GM19240 (cell line): ENCODE results near the gene FEN1.

Experiments
- DNase-seq: peaks from one replicate; pipeline ENCODE4 v3.0.0; 2011; ENCODE audit warnings: low spot score; ENCODE audit not compliant: insufficient read length

The FEN1 gene

DNA sequence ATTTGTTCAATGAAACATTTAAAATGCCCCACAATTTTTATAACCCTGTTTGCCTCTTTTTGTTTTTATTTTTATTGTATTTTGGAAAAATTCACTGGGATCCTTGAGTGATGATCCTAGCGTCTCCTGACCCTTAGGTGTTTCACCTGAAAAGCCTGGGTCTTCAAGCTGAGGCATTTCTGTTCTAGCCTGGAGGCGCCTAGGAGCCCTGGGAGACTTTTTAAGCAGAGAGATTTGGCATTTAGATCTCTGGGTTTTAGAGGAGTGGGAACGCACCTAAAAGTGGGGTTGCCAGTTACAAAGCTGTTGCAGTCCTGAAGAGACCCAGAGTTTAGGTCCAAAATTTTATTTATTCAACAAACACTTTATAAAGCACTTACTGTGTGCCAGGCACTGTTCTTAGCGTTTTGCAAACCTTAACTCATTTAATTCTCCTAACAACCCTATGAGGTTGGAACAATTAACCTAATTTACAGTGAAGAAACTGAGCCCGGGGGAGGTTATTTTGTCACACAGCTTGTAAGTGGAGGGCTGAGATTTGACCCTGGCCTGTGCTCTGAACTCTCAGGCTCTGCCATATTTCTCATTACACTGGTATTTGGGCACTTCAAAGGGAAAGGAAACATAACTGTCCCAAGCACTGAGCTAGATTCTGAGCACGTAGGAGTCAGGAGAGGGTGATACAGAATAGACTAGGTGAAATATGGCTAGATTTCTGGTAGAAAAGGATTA, 24.9 kb downstream of the FEN1 start:
- DNase-seq = no peak

DNA sequence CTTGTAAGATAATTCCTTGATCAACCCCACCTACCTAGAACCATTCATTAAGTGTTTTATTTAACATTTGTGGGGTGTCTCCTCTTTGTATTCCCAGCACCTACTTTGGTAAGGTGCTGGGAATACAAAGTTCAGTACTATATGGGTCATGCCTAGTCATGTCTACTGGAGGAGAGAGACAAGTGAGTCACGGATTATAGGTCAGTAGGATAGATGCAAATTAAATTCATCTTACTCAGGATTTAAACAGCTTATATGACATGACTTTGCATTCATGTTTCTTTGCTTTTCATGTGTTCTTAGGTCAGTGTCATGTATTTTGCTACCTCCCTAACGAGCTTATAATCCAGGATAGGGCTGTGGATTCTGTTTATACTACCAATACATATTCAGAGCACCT, 27.5 kb downstream of the FEN1 start:
- no peak for DNase-seq

DNA sequence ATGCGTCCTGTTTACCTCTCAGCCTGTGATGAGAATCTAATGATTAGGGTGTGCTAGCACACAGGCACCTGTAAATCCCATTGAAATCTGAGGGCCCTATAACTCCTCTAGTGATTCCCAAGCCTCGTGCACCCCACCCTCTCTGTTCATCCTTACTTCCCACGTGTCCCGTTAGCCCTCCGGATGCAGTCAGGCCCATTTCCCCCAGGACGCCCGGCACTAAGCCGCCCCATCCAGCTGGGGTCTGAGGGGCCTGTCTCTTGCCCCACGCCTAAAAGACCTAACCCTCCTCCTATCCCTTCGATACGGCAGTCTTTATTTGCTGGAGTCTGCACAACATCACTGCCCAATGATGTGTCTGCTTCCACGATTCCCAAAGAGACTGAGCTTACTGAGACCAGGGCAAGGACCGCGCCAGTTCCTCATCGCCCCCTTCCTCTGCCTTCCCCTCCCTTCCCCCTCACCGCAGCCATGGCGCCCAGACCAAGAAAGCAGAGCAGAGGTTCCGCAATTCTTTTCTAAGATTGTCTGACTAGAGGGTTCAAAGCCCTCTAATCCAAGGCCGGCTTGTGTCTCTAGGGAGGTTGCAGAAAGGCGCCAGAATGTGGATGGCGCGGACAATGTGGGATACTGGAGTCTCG, 34.3 kb downstream of the FEN1 start:
- DNase-seq = no peak

DNA sequence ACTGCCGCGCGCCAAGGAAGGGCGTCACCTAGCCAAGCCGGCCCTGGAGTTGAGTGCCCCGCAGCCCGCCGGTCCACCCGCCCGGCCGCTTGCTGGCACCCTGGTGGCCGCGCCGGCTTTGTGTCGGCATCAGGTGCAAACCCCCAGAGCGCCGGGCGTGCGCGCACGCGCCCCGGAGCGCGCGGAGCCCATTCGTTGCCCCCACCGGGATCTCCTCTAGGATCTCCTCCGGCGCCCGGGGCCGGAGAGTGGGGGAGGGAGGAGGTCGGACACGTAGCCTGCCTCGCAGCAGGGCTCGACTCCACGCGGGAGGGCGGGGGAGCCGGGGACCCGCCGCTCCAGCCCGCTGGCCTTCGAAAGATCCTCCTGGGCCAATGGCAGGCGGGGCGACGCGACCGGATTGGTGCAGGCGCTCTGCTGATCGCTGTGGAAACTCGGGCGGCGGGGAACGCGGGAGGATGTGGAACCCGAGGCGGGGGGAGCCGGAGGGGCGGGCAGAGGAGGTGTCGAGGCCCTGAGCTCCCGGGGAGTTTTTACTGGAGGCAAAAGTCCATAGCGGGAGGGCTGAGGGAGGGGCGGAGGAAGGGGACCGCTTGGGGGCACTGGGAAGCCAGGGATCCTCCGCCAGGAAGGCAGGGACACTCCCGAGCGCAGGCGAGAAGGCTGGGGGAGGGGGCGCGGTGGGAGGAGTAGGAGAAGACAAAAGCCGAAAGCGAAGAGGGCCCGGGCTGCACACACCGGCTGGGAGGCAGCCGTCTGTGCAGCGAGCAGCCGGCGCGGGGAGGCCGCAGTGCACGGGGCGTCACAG, 35.1 kb downstream of the FEN1 start, which contains the start of gene FADS2:
TSS of gene FADS2 (plus strand) at position 730 of the 808 bp plus-strand sequence. CDS start 91 bp downstream, outside the sequence.
- no peak for DNase-seq

DNA sequence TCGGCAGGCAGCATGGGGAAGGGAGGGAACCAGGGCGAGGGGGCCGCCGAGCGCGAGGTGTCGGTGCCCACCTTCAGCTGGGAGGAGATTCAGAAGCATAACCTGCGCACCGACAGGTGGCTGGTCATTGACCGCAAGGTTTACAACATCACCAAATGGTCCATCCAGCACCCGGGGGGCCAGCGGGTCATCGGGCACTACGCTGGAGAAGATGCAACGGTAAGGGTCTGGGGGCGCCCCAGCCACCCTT, 35.6 kb downstream of the FEN1 start:
- DNase-seq = no peak

DNA sequence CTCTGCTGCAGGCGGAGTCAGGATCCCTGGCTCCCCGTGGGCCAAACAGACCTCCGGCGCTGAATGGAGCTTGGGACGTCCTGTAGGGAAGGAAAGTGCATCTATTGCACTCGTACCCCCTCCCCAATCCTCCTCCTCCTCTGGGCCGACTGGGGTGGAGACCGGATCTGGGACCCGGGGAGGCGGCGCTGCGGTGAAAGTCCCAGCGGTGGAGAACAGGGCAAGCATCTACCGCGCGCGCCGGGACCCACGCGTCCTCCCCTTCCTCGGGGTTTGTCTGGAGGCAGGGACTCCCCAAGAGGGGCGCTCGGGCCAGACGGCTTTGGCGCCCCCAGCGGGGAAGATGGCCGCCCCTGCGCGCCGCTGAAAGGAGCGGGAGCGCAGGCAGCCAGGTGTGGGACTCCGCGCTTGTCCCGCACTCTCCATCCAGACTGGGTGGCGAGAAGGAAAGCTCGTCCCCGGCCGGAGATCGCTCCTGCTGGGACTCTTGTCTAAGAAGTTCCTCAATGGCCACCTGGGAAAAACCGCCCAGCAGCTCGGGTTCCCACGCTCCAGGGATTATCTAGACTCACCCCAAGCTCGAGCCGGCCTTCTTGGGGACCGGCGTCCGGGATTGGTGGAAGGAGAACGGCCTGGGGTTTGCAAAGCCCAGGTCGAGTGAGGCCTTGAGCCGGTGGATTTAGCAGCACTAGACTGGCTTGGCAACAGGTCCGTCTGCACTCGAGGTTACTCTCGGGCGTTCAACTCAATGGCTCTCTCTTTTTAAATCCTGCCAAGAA, 36.1 kb downstream of the FEN1 start:
- no peak for DNase-seq

DNA sequence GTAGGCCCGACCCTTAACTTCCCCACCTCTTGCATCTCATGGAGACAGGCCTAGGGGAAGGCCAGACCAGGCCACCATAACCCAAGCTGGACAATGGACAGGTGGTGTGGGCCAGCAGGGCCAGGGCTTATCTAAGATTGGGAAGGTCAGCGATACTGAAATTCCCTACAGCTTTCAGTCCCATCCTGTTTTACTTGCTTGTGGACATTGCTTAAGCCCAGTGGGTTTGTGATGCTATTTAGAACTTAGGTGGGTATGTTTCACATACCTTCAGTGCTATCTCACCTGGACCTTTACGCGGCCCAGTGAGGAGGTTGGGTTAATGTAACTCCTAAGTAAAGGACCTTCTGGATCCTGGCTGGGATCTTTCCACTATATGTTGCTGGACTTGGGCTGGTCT, 37.1 kb downstream of the FEN1 start:
- DNase-seq = no peak

DNA sequence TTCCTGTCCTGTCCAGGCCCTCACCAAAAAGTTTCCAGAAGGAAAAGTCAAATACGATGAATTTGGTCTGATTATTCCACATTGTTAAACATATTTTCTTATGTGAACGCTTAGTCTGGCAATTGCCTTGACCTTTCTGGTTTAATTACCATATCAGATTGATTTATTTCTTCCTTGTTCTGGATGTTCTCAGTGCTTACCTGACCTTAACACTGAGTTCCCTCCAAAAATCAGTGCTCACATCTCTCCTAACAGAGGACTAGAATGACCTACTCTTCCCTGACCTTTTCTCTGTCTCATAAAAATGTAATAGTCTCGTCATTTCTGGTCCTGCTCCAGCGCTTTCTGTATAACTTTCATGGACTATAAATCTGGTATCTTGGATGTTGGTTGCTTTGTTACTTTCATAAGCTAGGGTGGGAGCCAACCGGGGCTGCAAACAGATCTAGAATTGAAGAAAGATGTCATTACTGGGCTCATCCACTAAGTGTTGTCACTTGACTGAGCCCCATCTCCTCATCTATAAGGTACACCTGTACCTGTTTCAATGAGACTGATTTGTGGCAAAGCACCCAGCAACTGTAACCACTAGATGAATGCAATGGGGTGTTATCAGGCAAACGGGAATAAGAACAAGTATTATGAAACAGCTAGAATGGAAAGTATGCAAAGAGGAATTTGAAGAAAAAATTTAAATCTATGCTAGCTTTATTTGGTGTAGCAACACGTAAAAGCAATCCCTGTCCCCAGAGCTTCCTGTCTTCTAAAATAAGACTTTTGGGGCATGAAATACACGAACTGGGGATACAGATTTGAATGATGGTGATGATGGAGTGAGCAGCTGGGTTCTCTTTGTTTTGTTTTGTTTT, 37.8 kb downstream of the FEN1 start:
- no peak for DNase-seq

DNA sequence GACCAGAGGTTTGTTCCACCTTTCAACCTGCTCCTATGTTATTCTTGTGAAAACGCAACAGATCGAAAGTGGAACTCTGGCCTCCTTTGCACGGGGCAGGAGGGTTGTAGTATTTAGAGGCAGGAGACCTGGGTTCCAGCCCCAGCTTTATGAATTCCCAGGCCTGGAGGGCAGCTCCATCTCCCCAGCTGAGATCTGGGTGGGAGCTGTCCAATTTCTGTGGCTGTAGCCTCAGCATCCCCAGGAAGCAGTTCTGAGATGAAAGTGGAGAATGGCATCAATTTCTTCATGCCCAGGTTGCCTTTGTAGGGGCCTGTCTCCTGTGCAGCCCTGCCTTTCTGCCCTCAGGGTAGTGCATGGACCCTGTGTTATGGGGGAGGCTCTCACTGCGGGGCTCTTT, 39.5 kb downstream of the FEN1 start:
- DNase-seq = no peak

DNA sequence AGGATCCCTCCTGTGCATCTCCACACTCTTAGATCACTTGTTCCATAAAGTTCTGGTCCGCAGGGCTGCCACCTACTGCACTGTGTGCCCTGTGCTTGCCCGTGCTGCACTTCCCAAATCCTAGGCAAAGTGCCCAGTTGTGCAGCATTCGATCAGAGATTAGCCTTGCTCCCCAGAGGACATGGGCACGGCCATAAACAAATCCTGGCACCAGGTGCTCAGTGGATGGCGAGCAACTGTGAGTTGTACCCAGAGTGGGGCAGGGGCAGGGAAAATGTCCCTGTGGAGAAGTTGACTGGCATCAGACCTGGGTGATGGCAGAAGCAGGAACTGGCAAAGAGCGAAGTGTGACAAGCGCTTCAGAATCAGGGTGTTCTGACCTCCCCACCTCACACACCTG, 40.0 kb downstream of the FEN1 start:
- DNase-seq = no peak

DNA sequence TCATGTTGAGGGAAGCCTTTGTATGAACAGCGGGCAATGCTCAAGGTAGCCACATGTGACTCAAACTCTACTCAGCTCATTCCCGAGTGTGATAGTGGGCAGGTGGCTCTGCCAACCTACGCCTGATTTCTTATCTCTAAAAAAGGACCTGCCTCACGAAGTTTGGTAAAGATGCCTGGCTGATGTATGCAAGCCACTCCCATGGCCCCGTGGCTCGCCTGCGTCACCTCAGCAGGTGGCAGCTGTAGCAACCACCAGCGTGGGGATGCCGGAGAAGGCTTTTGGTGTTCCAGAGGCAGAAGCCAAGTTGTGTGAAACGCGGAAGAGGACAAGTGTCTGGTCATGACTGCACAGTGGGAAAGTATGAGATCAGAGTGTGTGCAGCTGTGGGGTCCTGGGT, 40.8 kb downstream of the FEN1 start:
- no peak for DNase-seq

DNA sequence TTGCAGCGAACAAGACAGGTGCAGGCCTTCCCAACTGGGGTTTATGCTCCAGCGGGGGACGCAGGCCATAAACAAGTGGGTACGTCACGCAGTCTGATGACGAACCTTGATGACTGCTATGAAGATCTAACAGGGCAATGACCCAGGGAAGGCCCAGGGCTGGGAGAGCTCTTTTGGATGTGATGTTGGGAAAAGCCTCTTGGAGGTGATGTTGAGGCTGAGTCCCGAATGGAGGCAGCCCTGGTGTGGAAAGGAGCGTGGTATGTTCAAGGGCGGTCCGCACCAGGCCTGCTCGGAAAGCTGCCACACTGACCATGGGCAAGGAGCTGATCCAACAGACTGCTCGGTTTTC, 41.2 kb downstream of the FEN1 start:
- DNase-seq = no peak

DNA sequence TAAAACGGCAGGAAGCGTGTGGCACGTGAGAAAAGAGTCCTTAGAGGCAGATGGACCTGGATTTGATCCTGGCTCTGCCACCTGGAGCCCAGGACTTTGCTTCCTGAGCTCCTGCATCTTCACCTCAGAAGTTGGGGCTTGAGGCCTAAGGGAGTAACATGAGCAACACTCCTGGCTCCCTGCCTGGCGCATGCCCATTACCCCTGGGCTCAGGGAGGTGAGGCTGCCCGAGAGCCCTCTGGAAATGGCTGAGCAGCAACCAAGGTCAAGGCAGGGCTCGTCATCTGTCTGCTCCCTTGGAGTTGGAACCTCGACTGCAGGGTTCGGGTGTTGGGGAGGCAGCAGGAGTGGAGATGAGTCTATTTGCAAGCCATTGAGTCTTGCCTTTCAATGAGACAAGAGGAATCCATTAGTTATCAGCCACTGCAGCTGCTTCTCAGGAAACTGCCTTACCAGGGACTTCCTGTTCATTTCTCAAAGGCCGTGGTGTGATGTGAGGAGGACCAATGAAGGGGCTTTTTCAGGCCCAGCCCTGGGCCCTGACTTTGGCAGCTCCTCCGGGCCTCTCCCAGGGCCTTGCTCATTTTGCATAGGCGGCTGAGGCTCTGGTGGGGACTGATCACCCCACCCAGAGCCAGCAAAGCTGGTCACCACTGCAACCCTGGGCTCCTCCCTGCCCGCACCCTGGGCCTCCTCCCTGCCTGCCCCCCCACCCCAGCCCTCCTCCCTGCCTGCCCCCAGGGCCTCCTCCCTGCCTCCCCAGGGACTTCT, 41.8 kb downstream of the FEN1 start:
- DNase-seq = peak; percentile 77

DNA sequence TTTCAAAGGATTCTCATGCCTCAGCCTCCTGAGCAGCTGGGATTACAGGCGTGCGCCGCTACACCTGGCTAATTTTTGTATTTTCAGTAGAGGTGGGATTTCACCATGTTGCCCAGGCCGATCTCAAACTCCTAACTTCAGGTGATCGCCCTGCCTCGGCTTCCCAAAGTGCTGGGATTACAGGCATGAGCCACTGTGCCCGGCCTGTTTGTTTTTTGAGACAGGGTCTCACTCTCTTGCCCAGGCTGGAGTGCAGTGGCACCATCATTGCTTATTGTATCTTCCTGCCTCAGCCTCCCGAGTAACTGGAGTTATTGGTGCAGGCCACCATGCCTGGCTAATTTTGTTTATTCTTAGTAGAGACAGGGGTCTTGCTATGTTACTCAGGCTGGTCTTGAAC, 43.5 kb downstream of the FEN1 start:
- no peak for DNase-seq

DNA sequence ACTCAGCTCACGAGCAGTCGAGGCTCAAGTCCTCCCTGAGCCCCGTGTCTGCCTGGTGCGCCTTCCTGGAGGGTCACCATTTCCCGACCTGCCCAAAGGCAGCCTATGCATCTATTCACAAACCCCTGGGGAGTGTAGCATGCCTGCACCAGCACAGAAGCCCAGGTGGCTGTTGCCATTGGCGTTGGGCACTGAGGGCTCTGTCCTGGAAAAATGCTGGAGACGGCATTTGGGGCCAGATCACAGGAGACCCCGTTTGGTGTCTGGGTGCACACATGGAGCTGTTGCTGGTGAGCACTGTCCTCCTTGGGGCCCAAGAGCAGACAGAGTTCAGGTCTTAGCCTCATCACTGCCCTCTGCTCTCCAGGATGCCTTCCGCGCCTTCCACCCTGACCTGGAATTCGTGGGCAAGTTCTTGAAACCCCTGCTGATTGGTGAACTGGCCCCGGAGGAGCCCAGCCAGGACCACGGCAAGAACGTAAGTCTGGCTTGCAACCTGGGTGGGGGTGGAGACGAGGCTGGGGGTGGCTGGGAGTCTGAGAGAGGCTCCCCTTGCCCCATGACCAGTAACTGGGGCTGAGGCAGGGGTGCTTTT, 44.8 kb downstream of the FEN1 start:
- no peak for DNase-seq

DNA sequence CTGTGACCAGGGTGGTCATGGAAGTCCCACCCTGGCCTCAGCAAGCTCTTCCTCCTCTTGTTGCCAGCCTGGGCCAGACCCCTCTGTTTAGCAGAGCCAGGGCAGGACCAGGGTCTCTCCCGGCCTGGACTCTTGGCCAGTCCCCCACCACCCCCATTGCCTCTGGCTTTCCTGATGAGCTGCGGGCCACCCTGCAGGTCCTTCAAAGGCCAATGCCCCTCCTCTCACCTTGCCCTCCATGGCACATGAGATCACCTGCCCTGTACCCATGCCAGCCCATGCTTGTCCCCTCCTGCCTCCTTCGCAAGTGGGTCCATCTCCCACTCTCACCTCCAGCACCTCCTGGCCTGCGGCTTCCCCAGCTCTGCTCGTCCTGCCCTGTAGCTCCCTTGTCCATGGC, 45.8 kb downstream of the FEN1 start:
- no peak for DNase-seq

DNA sequence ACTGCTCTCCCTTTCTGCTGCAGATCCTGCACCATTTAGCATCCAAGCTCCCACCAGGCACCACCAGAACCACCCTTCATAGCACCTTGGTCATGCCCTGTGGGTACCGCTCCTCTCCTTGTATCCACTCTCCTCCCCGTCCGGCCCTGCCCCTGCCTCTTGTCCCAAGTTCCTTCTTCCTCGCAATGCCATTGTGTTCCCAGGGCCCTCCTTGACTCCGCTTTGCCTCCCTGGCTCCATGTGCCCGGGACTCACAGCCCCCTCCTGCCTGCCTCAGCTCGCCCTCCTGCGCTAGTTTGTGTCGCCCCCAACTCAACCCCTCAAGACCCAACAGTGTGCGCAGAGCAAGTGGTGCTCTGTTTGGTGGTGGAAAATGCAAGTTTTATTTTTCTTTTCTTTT, 46.2 kb downstream of the FEN1 start:
- no peak for DNase-seq

DNA sequence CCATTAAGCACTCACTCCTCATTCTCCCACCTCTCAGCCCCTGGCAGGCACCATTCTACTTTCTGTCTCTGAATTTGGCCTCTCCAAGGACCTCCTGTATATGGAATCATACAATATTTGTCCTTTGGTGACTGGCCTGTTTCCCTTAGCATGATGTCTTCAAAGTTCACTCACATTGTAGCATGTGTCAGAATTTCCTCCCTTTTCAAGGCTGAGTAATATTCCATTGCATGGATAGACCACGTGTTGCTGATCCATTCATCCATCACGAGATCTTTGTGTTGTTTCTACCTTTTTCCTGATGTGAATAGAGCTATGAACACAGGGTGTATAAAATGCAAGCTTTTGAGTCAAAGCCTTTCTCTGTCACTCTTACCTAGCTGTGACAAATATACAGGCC, 47.0 kb downstream of the FEN1 start:
- no peak for DNase-seq

DNA sequence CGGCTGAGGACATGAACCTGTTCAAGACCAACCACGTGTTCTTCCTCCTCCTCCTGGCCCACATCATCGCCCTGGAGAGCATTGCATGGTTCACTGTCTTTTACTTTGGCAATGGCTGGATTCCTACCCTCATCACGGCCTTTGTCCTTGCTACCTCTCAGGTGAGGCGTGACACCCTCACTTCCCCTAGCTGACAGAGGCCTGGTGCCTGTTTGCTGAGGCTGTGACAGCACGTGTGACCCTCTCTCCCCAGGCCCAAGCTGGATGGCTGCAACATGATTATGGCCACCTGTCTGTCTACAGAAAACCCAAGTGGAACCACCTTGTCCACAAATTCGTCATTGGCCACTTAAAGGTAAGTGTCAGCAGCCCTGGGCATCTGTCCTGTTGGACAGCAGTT, 47.7 kb downstream of the FEN1 start:
- no peak for DNase-seq
